Mesendoderm (in vitro differentiated cells): ENCODE results near the gene SRGAP2B.
"Not testable (repeated sequence)": the region's sequence is repeated elsewhere in the genome, so short reads cannot be mapped to it uniquely, and the experiment has no call there.

ENCODE experiments used
- DNase-seq: peaks from one replicate; pipeline ENCODE4 v3.0.0; 2013
- H2AK5ac ChIP-seq: 2 replicates; pipeline ENCODE4 v1.6.1; 2013; ENCODE audit warnings: low read length, inconsistent platforms
- H2BK120ac ChIP-seq: 2 replicates; pipeline ENCODE4 v1.6.1; 2013; ENCODE audit warnings: low read depth, mild to moderate bottlenecking, low read length, moderate library complexity, mixed read lengths
- H2BK15ac ChIP-seq: replicated peaks from 2 replicates; pipeline ENCODE4 v1.6.1; 2013; ENCODE audit warnings: low read depth, mild to moderate bottlenecking, moderate library complexity
- H2BK5ac ChIP-seq: 2 replicates; pipeline ENCODE4 v1.6.1; 2013; ENCODE audit warnings: low read length, inconsistent platforms
- H3K18ac ChIP-seq: 2 replicates; pipeline ENCODE4 v1.6.1; 2013; ENCODE audit warnings: mild to moderate bottlenecking, low read length, mixed read lengths
- H3K23ac ChIP-seq: one replicate; pipeline ENCODE4 v1.6.1; 2013; ENCODE audit warnings: low read length
- H3K27ac ChIP-seq: 2 replicates; pipeline ENCODE4 v1.5.1; 2013; ENCODE audit warnings: low read depth, mild to moderate bottlenecking, inconsistent platforms, low read length, moderate library complexity
- H3K27me3 ChIP-seq: 2 replicates; pipeline ENCODE4 v1.6.1; 2013; ENCODE audit warnings: low read length, control low read depth, mild to moderate bottlenecking, inconsistent platforms; ENCODE audit not compliant: insufficient read depth, poor library complexity
- H3K36me3 ChIP-seq: 2 replicates; pipeline ENCODE4 v1.6.1; 2013; ENCODE audit warnings: low read length, inconsistent platforms; ENCODE audit not compliant: control insufficient read depth, insufficient read depth
- H3K4ac ChIP-seq: one replicate; pipeline ENCODE4 v1.6.1; 2013; ENCODE audit warnings: low read depth, mild to moderate bottlenecking, low read length, moderate library complexity
- H3K4me1 ChIP-seq: 2 replicates; pipeline ENCODE4 v1.6.1; 2013; ENCODE audit warnings: low read depth, low read length, inconsistent platforms; ENCODE audit not compliant: control insufficient read depth
- H3K4me2 ChIP-seq: 2 replicates; pipeline ENCODE4 v1.6.1; 2013; ENCODE audit warnings: low read length
- H3K4me3 ChIP-seq: 2 replicates; pipeline ENCODE4 v1.5.1; 2013; ENCODE audit warnings: mild to moderate bottlenecking, low read length
- H3K56ac ChIP-seq: one replicate; pipeline ENCODE4 v1.6.1; 2013; ENCODE audit warnings: low read length
- H3K79me1 ChIP-seq: 2 replicates; pipeline ENCODE4 v1.6.1; 2013; ENCODE audit warnings: low read length, inconsistent platforms
- H3K79me2 ChIP-seq: 2 replicates; pipeline ENCODE4 v1.6.1; 2013; ENCODE audit warnings: mild to moderate bottlenecking, low read length; ENCODE audit not compliant: control insufficient read depth, insufficient read depth
- H3K9ac ChIP-seq: 2 replicates; pipeline ENCODE4 v1.6.1; 2013; ENCODE audit warnings: low read length, inconsistent platforms
- H4K5ac ChIP-seq: one replicate; pipeline ENCODE4 v1.6.1; 2013; ENCODE audit warnings: low read length
- H4K8ac ChIP-seq: one replicate; pipeline ENCODE4 v1.6.1; 2013; ENCODE audit warnings: low read depth, mild to moderate bottlenecking, control low read depth, low read length, moderate library complexity
- WGBS: extraction: QIAGEN DNeasy Blood & Tissue Kit; methylation state at CpG from one replicate; pipeline ENCODE4 v1.1.7; 2013; ENCODE audit warnings: low lambda C conversion rate, missing lambda C conversion rate; ENCODE audit not compliant: insufficient coverage; ENCODE audit errors: extremely low coverage; 5-methylcytosine and 5-hydroxymethylcytosine counted together

The SRGAP2B gene

GRCh38 chr1:144919106-144919505, 176.0 kb downstream of the SRGAP2B start:
- not testable (repeated sequence) for H3K18ac ChIP-seq, H4K5ac ChIP-seq, DNase-seq, H2BK5ac ChIP-seq, H3K4me1 ChIP-seq, H3K4ac ChIP-seq, H3K9ac ChIP-seq, H2AK5ac ChIP-seq, H3K56ac ChIP-seq, H3K4me2 ChIP-seq, H3K4me3 ChIP-seq, H4K8ac ChIP-seq, H3K36me3 ChIP-seq, H3K27me3 ChIP-seq, H2BK120ac ChIP-seq, H3K79me1 ChIP-seq, H3K79me2 ChIP-seq, H3K27ac ChIP-seq, H2BK15ac ChIP-seq, H3K23ac ChIP-seq

- not testable (repeated sequence) for H2BK15ac ChIP-seq, H3K27me3 ChIP-seq, H3K79me1 ChIP-seq, H3K9ac ChIP-seq, H3K4me2 ChIP-seq, H3K4me1 ChIP-seq, H4K5ac ChIP-seq, H3K23ac ChIP-seq, DNase-seq, H3K4ac ChIP-seq, H2BK120ac ChIP-seq, H3K56ac ChIP-seq, H3K27ac ChIP-seq, H3K36me3 ChIP-seq, H2BK5ac ChIP-seq, H4K8ac ChIP-seq, H3K18ac ChIP-seq, H3K79me2 ChIP-seq, H2AK5ac ChIP-seq, H3K4me3 ChIP-seq
- no CpG with 5 or more reads among the region's 3 CpGs for WGBS
These were observed 177.0 kb downstream of the SRGAP2B start for GRCh38 chr1:144918027-144918603.

DNA sequence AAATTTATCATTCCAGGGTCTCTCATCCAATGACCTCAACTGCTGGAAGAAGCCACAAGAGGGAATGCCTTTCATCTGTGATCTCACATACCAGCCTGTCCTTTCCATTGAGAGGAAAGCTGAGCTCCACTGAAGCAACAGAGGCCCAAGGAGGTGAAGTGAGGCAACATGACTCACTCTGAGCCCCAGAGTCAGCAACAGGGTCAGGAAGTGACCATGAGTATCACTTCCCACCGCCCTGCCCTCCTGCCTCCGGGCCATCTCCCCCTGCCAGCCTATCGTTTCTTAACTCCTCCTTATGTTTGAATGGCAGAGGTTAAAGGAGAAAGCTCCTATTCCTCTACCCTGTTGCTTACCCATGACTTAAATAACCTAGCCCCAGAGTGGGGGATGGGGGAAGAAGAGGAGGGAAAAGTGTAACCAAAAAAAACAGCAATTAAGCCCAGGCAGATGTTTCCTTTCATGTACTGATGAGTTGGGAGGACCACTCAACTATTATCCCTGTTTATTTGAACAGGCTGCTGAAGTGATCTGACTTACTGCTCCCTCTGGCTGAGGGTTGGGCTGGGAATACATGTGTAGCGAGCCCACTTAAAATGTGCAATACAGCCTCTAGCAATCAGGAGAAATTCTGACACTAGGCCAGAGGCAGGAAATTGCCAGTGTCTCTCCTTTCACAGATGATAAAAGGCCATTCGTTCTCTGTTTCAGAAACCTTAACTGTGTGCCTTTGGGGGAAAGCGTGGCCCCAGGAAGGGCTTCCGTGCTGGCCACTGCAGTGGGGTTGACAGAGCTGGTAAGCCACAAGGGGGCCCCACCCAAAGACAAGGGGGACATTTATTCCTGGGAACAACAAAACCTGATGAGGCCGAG, 177.7 kb downstream of the SRGAP2B start:
- not testable (repeated sequence) for DNase-seq, H3K4me3 ChIP-seq, H2BK5ac ChIP-seq, H2BK15ac ChIP-seq, H3K79me1 ChIP-seq, H3K4ac ChIP-seq, H4K8ac ChIP-seq, H2AK5ac ChIP-seq, H3K18ac ChIP-seq, H2BK120ac ChIP-seq, H3K4me2 ChIP-seq, H3K9ac ChIP-seq, H3K27ac ChIP-seq, H3K27me3 ChIP-seq, H3K56ac ChIP-seq, H3K23ac ChIP-seq, H3K36me3 ChIP-seq, H4K5ac ChIP-seq, H3K4me1 ChIP-seq, H3K79me2 ChIP-seq
- no CpG with 5 or more reads among the region's 8 CpGs for WGBS

DNA sequence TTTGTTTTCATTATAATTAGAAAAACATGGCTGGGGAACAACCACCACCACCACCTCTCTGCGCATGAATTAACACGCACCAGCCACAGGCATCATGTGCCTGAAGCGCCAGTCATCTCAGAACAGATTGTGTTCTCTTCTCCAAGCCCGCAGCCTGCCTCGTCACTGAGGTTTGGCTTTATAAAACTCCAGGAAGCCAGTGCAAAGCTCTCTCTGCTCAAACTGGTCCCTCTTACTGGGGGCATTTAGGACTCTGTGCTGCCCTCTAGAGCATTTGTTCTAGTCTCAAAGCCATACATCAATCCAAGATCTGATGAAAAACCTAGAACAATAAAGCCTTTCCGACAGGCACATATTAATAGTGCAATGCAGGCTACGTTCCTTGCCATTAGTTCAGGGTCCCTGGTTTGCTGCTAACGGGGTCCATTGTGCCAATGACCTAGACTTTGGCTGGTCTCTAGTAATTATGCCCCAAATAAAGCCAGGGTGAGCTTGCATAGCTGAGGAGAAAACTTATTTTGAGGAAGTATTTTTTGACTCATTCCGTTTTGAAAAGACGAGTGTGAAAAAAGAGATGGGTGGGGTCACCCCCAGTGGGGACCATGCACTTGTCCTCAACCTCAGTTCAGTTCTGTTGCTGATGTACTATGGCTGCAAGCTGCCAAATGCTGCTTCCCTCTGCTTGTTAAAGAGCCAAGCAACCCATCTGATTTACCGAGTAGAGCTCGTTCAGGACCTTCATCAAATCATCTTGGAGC, 181.0 kb downstream of the SRGAP2B start:
- H3K27me3 ChIP-seq, H3K18ac ChIP-seq, H3K36me3 ChIP-seq, H2AK5ac ChIP-seq, H2BK15ac ChIP-seq, H3K79me2 ChIP-seq, H3K4me2 ChIP-seq, H2BK5ac ChIP-seq, H3K56ac ChIP-seq, H3K4me1 ChIP-seq, H3K27ac ChIP-seq, H4K5ac ChIP-seq, H3K79me1 ChIP-seq, H3K4me3 ChIP-seq, H3K23ac ChIP-seq, H3K9ac ChIP-seq, H4K8ac ChIP-seq, H3K4ac ChIP-seq, H2BK120ac ChIP-seq, DNase-seq: not testable (repeated sequence)
- no CpG with 5 or more reads among the region's 12 CpGs for WGBS

- H3K36me3 ChIP-seq, H3K27ac ChIP-seq, H2BK15ac ChIP-seq, H3K4ac ChIP-seq, H2AK5ac ChIP-seq, DNase-seq, H4K5ac ChIP-seq, H3K4me3 ChIP-seq, H2BK120ac ChIP-seq, H3K18ac ChIP-seq, H3K23ac ChIP-seq, H3K56ac ChIP-seq, H4K8ac ChIP-seq, H3K4me2 ChIP-seq, H3K4me1 ChIP-seq, H3K27me3 ChIP-seq, H2BK5ac ChIP-seq, H3K79me1 ChIP-seq, H3K79me2 ChIP-seq, H3K9ac ChIP-seq: not testable (repeated sequence)
- no CpG with 5 or more reads among the region's 3 CpGs for WGBS
These were observed 181.7 kb downstream of the SRGAP2B start for GRCh38 chr1:144913458-144913857.
